T-helper 1 cell treated with Interleukin-12 subunit alpha and Interleukin-12 subunit beta and Interleukin-4 antibody, amounts not matched to agents 30 μg/mL and 1 μg/mL, for 36 hours (primary cell): ENCODE measurements around the gene MEAK7.

ENCODE experiments used
- H3K27ac Mint-ChIP-seq: one replicate; pipeline ENCODE4 v1.8.0; 2021; ENCODE audit warnings: mild to moderate bottlenecking, mixed read lengths
- H3K27me3 Mint-ChIP-seq: one replicate; pipeline ENCODE4 v1.8.0; 2021; ENCODE audit warnings: low read depth, mixed read lengths
- H3K36me3 Mint-ChIP-seq: one replicate; pipeline ENCODE4 v1.8.0; 2021; ENCODE audit warnings: low read depth, mixed read lengths
- H3K4me1 Mint-ChIP-seq: one replicate; pipeline ENCODE4 v1.8.0; 2021; ENCODE audit warnings: low read depth, mixed read lengths
- H3K4me3 Mint-ChIP-seq: one replicate; pipeline ENCODE4 v1.8.0; 2021; ENCODE audit warnings: mild to moderate bottlenecking, moderate library complexity, mixed read lengths
- H3K9me3 Mint-ChIP-seq: one replicate; pipeline ENCODE4 v1.8.0; 2021; ENCODE audit warnings: mixed read lengths

The MEAK7 gene

DNA sequence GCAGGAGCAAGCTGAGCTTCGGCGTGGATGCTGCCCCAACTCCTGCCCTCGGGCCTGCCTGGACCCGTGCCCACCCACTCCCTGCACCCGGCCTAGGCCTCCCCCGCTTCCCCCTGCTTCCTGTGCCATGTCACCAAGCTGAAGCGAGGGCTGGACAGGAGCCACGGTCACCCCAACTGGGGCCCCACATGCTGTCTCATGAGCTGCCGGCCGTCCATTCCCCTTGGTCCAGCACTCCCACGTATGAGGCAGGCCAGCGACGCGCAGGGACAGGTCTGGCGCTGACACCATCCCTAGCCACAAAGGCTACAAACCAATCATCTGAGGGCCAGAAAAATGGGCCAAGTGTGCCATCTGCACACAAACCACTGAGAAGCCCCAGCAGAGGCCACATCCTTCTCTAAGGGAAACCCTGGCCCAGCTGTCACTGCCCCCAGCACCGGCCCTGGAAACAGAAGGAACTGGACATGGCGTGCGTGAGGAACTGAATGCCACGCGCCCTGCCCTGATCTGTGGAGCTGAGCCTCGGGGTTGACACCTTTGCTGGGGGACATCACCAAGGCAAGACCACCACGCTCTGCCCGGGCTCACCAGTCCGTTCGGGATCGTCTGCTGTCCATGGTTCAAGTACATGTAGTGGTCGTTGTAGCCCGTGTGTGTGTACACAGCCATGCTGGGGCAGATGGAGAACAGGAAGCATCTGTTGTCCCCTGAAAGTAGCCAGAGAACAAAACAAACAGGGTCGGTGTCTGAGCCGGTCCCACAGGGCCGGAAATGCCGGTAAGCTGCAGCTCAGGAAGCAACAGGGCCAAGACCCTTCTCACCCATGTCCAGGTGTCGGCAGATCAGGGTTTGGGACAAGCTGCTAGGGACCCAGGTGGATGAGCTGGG, 22.2 kb downstream of the MEAK7 start:
- Mint-ChIP-seq H3K4me1 (no peaks in the 10 kb centered on the region), H3K9me3 (no peaks in the 10 kb centered on the region), H3K27me3 (no peaks in the 10 kb centered on the region), H3K36me3 (peaks cover 25% of the 10 kb centered on the region), H3K4me3 (no peak overlapping the region), H3K27ac (no peak overlapping the region)

DNA sequence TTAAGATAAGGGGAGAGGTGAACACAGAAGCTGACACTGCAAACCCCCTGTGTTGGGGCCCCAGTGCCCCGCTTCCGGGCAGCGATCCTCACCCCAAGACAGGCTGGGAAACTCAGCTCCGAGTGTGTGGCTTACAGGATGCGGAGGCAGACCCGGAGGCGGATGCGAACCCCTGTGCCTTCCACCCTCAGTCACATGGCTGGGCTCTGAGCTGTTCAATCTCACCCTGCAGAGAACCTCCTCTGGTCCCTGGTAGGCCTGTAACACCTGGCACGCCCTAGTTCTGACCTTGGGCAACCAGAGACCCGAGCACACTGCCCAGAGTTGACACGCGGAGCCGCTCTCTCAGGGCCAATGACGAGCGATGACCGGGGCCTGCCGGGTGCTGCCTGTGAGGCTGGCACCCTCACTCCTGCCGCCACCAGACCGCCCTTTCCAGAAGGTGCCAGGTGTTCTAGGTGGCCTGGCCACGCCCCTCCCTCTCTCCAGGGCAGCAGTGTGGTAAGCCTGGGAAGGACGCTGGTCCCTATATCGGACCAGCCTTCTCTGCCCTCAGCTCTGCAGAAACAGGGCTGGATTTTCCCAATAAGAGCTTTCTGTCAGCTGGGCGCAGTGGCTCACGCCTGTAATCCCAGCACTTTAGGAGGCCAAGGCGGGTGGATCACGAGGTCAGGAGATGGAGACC, 23.3 kb downstream of the MEAK7 start:
- no peak overlapping the region for H3K27ac Mint-ChIP-seq
- H3K4me3 Mint-ChIP-seq: no peak overlapping the region
- H3K27me3 Mint-ChIP-seq: no peaks in the 10 kb centered on the region
- no peaks in the 10 kb centered on the region for H3K9me3 Mint-ChIP-seq
- no peaks in the 10 kb centered on the region for H3K4me1 Mint-ChIP-seq
- H3K36me3 Mint-ChIP-seq: peaks cover 20% of the 10 kb centered on the region

DNA sequence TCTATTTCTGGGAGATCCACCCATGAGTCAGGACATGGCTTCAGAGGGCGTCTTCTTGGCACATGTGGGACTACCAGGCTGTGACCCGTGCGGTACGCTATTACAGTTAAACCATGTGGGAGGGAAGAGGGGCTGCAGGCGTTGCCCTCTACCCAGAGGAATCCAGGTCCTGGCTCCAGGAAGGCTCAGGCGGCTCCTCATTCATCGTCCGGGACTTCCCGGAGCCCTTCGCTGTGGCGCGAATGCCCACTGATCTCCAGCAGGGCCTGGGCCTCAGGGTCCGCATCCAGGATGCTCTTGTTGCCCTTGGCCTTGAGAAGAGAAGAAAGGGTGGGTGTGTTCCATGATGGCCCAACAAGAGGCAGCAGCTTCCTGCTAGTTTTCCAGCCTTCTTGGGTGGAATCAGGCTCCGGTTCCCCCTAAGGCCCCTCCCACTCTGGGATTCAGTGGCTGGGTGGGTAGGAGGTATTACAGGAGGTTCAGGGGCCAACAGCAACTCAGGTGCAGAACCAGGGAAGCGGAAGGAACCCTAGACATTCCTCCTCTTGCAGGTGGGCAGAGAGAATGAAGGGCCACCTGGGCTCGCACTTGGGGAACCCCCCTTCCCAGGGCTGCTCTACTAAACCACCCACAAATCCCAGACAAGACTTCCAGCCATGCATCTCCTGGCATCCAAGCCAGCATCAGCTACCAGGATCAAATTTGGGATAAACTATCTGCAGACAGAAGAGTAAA, 24.6 kb downstream of the MEAK7 start:
- Mint-ChIP-seq H3K4me1 (peaks cover 10% of the 10 kb centered on the region), H3K27ac (no peak overlapping the region), H3K9me3 (peaks cover 5% of the 10 kb centered on the region), H3K4me3 (no peak overlapping the region), H3K27me3 (no peaks in the 10 kb centered on the region), H3K36me3 (peaks cover 27% of the 10 kb centered on the region)

DNA sequence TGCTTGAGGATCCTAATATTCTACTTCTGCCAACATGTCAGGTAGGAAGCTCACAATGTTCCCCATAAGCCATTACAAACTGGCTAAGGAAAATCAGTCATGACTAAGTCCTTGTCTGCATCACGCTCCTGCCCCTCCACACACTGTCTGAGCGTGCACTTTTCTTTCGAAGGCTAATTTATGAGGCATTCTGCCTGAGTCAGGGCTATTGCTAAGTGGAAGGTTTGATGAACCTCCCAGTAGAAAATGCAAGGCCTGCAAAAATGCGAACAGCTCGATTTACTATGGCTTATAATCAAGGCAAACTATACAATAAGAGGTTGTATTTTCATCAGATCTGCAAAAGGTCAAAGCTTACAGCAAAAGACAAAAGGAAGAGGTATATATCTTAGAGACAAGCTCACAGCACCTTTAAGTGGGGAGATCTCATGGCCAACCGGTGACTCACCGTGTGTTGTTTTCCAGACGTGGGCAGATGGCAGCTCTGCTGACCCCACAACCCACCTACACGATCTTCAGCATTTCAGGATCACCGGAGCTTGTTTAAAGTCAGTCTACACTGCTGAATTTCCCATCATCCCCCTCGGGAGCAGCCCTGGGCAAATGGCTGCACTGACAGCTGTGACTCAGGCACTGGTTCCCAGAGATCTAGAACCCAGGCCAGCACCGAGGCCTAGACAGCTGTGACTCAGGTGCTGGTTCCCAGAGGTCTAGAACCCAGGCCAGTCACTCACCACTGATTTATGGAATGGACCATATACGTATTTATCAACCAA, 26.1 kb downstream of the MEAK7 start:
- Mint-ChIP-seq H3K27ac (peak overlapping the region; percentile 6), H3K27me3 (no peaks in the 10 kb centered on the region), H3K4me1 (peaks cover 12% of the 10 kb centered on the region), H3K36me3 (peaks cover 37% of the 10 kb centered on the region), H3K4me3 (no peak overlapping the region), H3K9me3 (peaks cover 18% of the 10 kb centered on the region)

DNA sequence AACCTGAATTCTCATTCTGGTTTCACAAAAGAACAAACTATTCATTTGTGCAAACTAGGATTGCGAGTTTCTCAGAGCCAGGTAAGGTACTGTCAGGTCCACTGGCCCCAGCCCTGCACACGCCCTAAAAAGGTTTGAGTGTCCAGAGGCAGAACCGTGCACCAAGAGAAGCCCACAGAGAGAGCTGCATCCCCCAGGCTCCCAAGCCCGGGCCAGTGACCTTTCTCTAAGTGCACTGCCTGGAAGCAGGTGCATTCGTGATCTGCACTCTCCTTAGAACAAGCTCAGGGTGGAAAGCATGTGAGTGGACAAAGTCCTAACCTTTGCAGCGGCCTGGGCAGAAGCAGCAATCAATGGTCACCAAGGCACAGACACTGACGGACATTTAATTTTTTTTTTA, 26.8 kb downstream of the MEAK7 start:
- Mint-ChIP-seq H3K4me1 (peaks cover 12% of the 10 kb centered on the region), H3K27me3 (no peaks in the 10 kb centered on the region), H3K27ac (no peak overlapping the region), H3K9me3 (peaks cover 25% of the 10 kb centered on the region), H3K4me3 (no peak overlapping the region), H3K36me3 (peaks cover 44% of the 10 kb centered on the region)

DNA sequence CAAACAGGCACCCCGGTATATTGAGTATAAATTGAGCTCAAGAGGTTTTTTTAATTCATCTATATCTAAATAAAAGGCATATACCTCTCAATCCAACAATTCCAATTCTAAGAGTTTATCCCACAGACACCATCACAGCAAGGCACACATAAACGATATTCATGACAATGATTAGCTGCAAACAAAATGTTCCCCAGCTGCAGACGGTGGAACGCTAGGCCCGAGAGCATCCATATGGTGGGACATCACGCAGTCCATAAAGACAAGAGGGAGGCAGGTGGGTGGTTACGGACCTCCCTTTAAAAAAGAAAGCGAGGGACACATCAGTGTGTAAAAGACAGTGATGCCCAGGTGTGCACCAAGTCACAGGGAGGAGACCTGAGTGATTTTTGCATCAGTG, 28.1 kb downstream of the MEAK7 start:
- H3K27me3 Mint-ChIP-seq: no peaks in the 10 kb centered on the region
- H3K4me1 Mint-ChIP-seq: peaks cover 12% of the 10 kb centered on the region
- H3K27ac Mint-ChIP-seq: no peak overlapping the region
- peaks cover 35% of the 10 kb centered on the region for H3K9me3 Mint-ChIP-seq
- H3K4me3 Mint-ChIP-seq: no peak overlapping the region
- H3K36me3 Mint-ChIP-seq: peaks cover 52% of the 10 kb centered on the region

DNA sequence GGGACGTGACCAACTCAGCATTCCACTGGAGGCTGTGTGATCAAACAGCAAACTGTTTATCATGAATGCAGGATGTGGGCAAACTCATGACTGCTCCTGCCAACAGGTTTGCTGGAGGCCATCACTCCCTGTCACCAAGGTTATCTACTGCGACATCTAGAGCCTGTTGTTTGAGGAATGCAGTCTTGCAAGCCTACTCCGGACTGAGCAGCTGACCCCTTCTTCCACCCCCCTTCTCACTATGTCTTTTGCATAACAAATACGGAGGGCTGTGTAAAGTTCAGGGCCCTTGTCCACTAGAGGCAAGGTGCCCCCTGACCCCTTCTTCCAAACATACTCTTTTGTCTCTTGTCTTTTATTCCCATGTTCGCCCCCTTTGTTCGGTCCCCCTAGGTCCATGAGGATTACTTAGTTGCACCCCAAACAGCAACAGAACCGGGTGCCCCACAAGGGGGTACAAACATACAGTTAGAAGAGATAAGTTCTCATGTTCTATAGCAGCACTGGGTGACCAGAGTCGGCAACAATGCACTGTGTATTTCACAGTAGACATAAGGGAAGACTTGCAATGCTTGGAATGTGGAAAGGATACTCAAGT, 28.7 kb downstream of the MEAK7 start:
- H3K36me3 Mint-ChIP-seq: peaks cover 55% of the 10 kb centered on the region
- no peaks in the 10 kb centered on the region for H3K27me3 Mint-ChIP-seq
- no peak overlapping the region for H3K4me3 Mint-ChIP-seq
- H3K9me3 Mint-ChIP-seq: peaks cover 35% of the 10 kb centered on the region
- H3K27ac Mint-ChIP-seq: peak overlapping the region; percentile 50
- H3K4me1 Mint-ChIP-seq: peaks cover 12% of the 10 kb centered on the region

DNA sequence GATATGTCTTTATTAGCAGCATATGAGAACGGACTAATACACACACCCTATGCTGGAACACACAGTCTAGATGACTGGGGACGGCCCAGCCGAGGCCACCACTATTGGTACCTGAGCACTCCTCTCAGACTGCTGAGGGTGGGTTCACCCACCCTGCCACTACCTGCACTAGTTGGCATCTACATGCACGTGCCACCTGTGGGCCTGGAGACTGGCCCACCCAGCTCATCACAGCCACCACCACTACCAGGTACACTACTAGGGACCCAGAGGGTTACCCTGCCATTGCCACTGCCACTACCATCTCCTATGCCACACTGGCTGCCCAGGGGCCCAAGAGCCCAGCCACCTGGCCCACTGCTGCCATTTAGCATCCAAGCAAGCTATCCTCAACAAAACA, 32.5 kb downstream of the MEAK7 start:
- Mint-ChIP-seq H3K9me3 (peaks cover 54% of the 10 kb centered on the region), H3K4me3 (no peak overlapping the region), H3K27ac (no peak overlapping the region), H3K36me3 (peaks cover 65% of the 10 kb centered on the region), H3K27me3 (no peaks in the 10 kb centered on the region), H3K4me1 (peaks cover 12% of the 10 kb centered on the region)

DNA sequence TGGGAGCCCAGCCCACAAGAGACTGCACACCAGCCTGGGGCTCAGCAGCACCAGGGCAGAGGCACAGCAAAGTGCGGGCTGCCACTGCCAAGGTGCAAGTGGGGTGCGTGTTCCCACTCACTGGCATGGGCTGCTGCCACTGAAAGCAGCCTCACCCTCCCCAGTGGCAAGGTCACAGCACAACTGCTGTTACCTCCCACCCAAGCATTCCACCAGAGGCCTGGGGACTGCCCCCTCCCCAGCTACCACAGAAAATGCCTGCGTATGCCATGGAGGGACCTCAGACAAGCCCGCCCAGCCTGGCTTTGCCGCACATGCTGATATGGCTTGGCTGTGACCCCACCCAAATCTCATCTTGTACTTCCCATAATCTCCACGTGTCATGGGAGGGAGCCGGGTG, 33.1 kb downstream of the MEAK7 start:
- H3K4me3 Mint-ChIP-seq: no peak overlapping the region
- H3K27ac Mint-ChIP-seq: no peak overlapping the region
- peaks cover 12% of the 10 kb centered on the region for H3K4me1 Mint-ChIP-seq
- H3K36me3 Mint-ChIP-seq: peaks cover 70% of the 10 kb centered on the region
- peaks cover 60% of the 10 kb centered on the region for H3K9me3 Mint-ChIP-seq
- H3K27me3 Mint-ChIP-seq: no peaks in the 10 kb centered on the region

DNA sequence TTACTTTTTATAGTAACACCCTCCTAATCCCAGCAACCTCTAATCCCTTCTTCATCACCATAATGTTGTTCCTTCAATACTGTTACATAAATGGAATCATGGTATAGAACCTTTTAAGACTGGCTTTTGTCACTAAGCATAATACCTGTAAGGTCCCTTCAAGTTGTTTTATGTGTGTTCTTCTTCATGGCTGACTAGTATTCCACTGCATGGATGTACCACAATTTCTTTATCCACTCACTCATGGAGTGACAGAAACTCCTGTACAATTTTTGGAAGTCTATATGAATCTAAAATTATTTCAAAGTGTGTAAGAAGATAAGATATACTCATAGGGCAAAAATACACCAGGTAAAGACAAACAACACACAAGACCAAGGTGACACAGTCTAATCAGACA, 36.8 kb downstream of the MEAK7 start:
- Mint-ChIP-seq H3K27ac (no peak overlapping the region), H3K9me3 (peaks cover 41% of the 10 kb centered on the region), H3K4me1 (no peaks in the 10 kb centered on the region), H3K36me3 (peaks cover 59% of the 10 kb centered on the region), H3K4me3 (no peak overlapping the region), H3K27me3 (no peaks in the 10 kb centered on the region)

DNA sequence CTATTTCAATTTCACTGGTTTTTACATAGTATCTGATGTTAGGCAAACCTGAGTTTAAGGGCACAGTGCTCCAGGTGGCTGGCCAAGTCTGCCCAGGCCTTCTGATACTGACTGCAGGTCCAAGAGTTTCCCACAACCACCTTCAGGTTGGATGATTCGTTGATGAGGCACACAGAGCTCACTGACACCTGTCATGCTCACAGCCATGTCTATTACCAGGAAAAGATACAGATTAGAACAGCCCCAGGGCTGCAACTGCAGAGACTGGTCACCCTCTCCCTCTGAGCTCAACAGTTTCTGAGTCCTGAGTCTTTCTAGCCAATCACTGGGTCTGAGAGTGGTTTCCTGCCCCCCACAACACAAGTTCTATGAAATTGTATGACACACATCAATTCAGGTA, 37.2 kb downstream of the MEAK7 start:
- H3K4me3 Mint-ChIP-seq: no peak overlapping the region
- H3K9me3 Mint-ChIP-seq: peaks cover 39% of the 10 kb centered on the region
- H3K36me3 Mint-ChIP-seq: peaks cover 57% of the 10 kb centered on the region
- H3K4me1 Mint-ChIP-seq: no peaks in the 10 kb centered on the region
- H3K27ac Mint-ChIP-seq: no peak overlapping the region
- no peaks in the 10 kb centered on the region for H3K27me3 Mint-ChIP-seq

DNA sequence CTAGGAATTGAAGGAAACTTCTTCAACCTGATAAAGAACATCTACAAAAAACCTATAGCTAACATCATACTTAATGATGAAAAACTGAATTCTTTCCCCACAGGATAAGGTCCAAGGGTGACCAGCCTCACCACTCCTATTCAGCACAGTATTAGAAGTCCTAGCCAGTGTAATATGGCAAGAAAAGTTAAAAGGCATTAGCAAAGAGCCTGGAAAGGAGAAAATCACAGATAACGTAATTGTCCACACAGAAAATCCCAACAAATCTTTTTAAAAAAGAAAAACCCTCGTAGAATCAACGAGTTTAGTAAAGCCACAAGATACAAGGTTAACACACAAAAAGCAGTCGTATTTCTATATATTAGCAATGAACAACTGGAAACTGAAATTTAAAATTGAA, 37.8 kb downstream of the MEAK7 start:
- Mint-ChIP-seq H3K4me1 (no peaks in the 10 kb centered on the region), H3K27me3 (no peaks in the 10 kb centered on the region), H3K4me3 (no peak overlapping the region), H3K27ac (no peak overlapping the region), H3K9me3 (peaks cover 33% of the 10 kb centered on the region), H3K36me3 (peaks cover 51% of the 10 kb centered on the region)

DNA sequence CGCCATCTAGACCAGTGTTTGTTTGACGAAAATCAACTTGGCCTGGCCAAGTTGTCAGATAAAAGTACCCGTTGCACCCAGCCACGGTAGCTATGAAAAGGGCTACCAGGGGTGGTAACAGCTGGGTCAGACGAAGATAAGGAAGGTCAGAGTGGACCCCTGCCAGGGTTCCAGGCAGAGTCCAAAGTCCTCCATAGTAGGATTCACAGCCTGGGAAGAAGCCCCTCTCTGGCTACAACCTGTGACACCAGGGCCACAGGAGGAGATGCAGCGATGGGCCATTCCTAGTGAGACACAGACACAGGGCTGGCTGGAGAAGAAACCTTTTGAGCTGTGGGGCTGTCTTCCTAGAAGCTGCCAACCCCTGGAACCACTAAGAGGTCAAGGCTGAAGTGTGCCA, 39.3 kb downstream of the MEAK7 start:
- peaks cover 30% of the 10 kb centered on the region for H3K9me3 Mint-ChIP-seq
- no peak overlapping the region for H3K4me3 Mint-ChIP-seq
- no peak overlapping the region for H3K27ac Mint-ChIP-seq
- H3K4me1 Mint-ChIP-seq: no peaks in the 10 kb centered on the region
- H3K36me3 Mint-ChIP-seq: peaks cover 55% of the 10 kb centered on the region
- H3K27me3 Mint-ChIP-seq: no peaks in the 10 kb centered on the region

DNA sequence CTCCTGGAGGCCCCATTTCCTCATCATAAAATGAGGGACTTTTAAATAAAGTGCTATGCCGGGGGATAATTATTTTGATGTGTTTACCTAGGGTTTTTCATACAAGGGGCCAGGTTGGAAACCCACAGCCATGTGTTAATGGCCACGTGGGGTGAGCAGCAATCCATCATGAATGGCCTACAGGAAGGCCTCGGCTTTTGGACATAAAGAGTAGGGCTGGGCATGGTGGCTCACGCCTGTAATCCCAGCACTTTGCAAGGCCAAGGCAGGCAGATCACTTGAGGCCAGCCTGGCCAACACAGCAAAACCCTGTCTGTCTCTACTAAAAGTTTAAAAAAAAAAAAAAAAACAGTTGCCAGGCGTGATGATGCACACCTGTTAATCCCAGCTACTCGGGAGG, 40.3 kb downstream of the MEAK7 start:
- Mint-ChIP-seq H3K36me3 (peaks cover 56% of the 10 kb centered on the region), H3K4me1 (no peaks in the 10 kb centered on the region)

More for the DNA sequence above, 40.3 kb downstream of the MEAK7 start:
- H3K9me3 Mint-ChIP-seq: peaks cover 30% of the 10 kb centered on the region
- no peaks in the 10 kb centered on the region for H3K27me3 Mint-ChIP-seq
- H3K27ac Mint-ChIP-seq: no peak overlapping the region
- H3K4me3 Mint-ChIP-seq: no peak overlapping the region
